Measurements from ENCODE around the gene DLEC1. TPM values are rescaled to one million over a fixed set of nuclear protein-coding genes. Genes with fewer than 3 reads are reported as not detected.

The DLEC1 gene
- polyA plus RNA-seq, 6 donors from 2014 or later = 0.09 to 0.50 (median 0.30) TPM; not detected in 2

GRCh38 chr3:38016410-38016809, 22.6 kb upstream of the DLEC1 start:
- no peak overlapping the region for H3K27ac Mint-ChIP-seq

GRCh38 chr3:38016847-38017444, 22.1 kb upstream of the DLEC1 start:
- DNase-seq = no peak
- H3K4me3 Mint-ChIP-seq = no peak overlapping the region
- peak overlapping the region in 1 of 6 donors; percentile 75 for H3K27ac Mint-ChIP-seq
- no peaks in the 10 kb centered on the region for H3K4me1 Mint-ChIP-seq
- no peaks in the 10 kb centered on the region for H3K27me3 Mint-ChIP-seq
- H3K36me3 Mint-ChIP-seq = peaks cover 0 to 22% of the 10 kb centered on the region in 2 donors
- H3K9me3 Mint-ChIP-seq = peaks cover 0 to 8% (median 7%) of the 10 kb centered on the region in 7 donors
- ATAC-seq (ENCODE audit: low read depth in 2 of 2) = no peak

More at GRCh38 chr3:38016410-38016809, 22.6 kb upstream of the DLEC1 start:
- H3K4me1 Mint-ChIP-seq = no peaks in the 10 kb centered on the region
- H3K36me3 Mint-ChIP-seq = peaks cover 0 to 22% of the 10 kb centered on the region in 2 donors
- H3K4me3 Mint-ChIP-seq = no peak overlapping the region
- no peaks in the 10 kb centered on the region for H3K27me3 Mint-ChIP-seq
- ATAC-seq (ENCODE audit: low read depth in 2 of 2) = no peak
- no peak for DNase-seq
- H3K9me3 Mint-ChIP-seq = peaks cover 0 to 8% (median 7%) of the 10 kb centered on the region in 7 donors

GRCh38 chr3:38017445-38018295, 21.3 kb upstream of the DLEC1 start:
- Mint-ChIP-seq H3K27me3 (no peaks in the 10 kb centered on the region), H3K4me3 (no peak overlapping the region), H3K36me3 (peaks cover 0 to 22% of the 10 kb centered on the region in 2 donors), H3K4me1 (no peaks in the 10 kb centered on the region), H3K9me3 (peaks cover 0 to 8% (median 7%) of the 10 kb centered on the region in 7 donors), H3K27ac (peak overlapping the region in 1 of 6 donors; percentile 69)
- ATAC-seq (ENCODE audit: low read depth in 2 of 2) (no peak), DNase-seq (no peak)

GRCh38 chr3:38018296-38019266, 20.4 kb upstream of the DLEC1 start:
- H3K27me3 Mint-ChIP-seq = no peaks in the 10 kb centered on the region
- no peak overlapping the region for H3K4me3 Mint-ChIP-seq
- DNase-seq (no peak), ATAC-seq (ENCODE audit: low read depth in 2 of 2) (no peak)
- peaks cover 1 to 6% (median 4%) of the 10 kb centered on the region in 3 donors for H3K4me1 Mint-ChIP-seq
- peaks cover 0 to 8% (median 7%) of the 10 kb centered on the region in 7 donors for H3K9me3 Mint-ChIP-seq
- peak overlapping the region in 3 of 6 donors; percentile 12 to 69 (median 62) for H3K27ac Mint-ChIP-seq
- peaks cover 0 to 22% of the 10 kb centered on the region in 2 donors for H3K36me3 Mint-ChIP-seq

- Mint-ChIP-seq H3K27ac (peak overlapping the region in 3 of 6 donors; percentile 39 to 79 (median 54)), H3K4me1 (peaks cover 8 to 15% (median 14%) of the 10 kb centered on the region in 3 donors), H3K36me3 (peaks cover 0 to 21% of the 10 kb centered on the region in 2 donors), H3K4me3 (no peak overlapping the region), H3K27me3 (no peaks in the 10 kb centered on the region), H3K9me3 (peaks cover 0 to 8% (median 7%) of the 10 kb centered on the region in 7 donors)
- DNase-seq = no peak
- no peak for ATAC-seq (ENCODE audit: low read depth in 2 of 2)
Observed at GRCh38 chr3:38019658-38020341, 19.2 kb upstream of the DLEC1 start.

GRCh38 chr3:38020342-38020726, 18.7 kb upstream of the DLEC1 start:
- Mint-ChIP-seq H3K27me3 (no peaks in the 10 kb centered on the region), H3K36me3 (peaks cover 0 to 16% of the 10 kb centered on the region in 2 donors), H3K4me1 (peaks cover 12 to 19% (median 18%) of the 10 kb centered on the region in 3 donors), H3K27ac (peak overlapping the region in 2 of 6 donors; percentile 15 to 36), H3K9me3 (peaks cover 0 to 7% (median 5%) of the 10 kb centered on the region in 7 donors), H3K4me3 (no peak overlapping the region)
- DNase-seq (no peak), ATAC-seq (ENCODE audit: low read depth in 2 of 2) (no peak)

GRCh38 chr3:38021196-38021595, 17.8 kb upstream of the DLEC1 start:
- H3K27ac Mint-ChIP-seq = peak overlapping the region in 3 of 6 donors; percentile 13 to 46 (median 40)

GRCh38 chr3:38022301-38022700, 16.7 kb upstream of the DLEC1 start:
- H3K4me3 Mint-ChIP-seq = peak overlapping the region in 1 of 8 donors; percentile 92
- peaks cover 19 to 25% (median 24%) of the 10 kb centered on the region in 3 donors for H3K4me1 Mint-ChIP-seq
- DNase-seq (no peak), ATAC-seq (ENCODE audit: low read depth in 2 of 2) (no peak)
- no peaks in the 10 kb centered on the region for H3K9me3 Mint-ChIP-seq
- H3K36me3 Mint-ChIP-seq = no peaks in the 10 kb centered on the region
- H3K27me3 Mint-ChIP-seq = no peaks in the 10 kb centered on the region
- H3K27ac Mint-ChIP-seq = peak overlapping the region in 3 of 6 donors; percentile 64 to 76 (median 65)

More at GRCh38 chr3:38021196-38021595, 17.8 kb upstream of the DLEC1 start:
- DNase-seq (no peak), ATAC-seq (ENCODE audit: low read depth in 2 of 2) (no peak)
- peaks cover 0 to 10% of the 10 kb centered on the region in 2 donors for H3K36me3 Mint-ChIP-seq
- H3K4me1 Mint-ChIP-seq = peaks cover 19 to 25% (median 24%) of the 10 kb centered on the region in 3 donors
- no peaks in the 10 kb centered on the region for H3K27me3 Mint-ChIP-seq
- peaks cover 0 to 5% (median under 1%) of the 10 kb centered on the region in 7 donors for H3K9me3 Mint-ChIP-seq
- H3K4me3 Mint-ChIP-seq = no peak overlapping the region

- ATAC-seq (ENCODE audit: low read depth in 2 of 2) = no peak
- Mint-ChIP-seq H3K27ac (peak overlapping the region in 5 of 6 donors; percentile 49 to 100 (median 94)), H3K27me3 (peaks cover 0 to 1% (median under 1%) of the 10 kb centered on the region in 3 donors), H3K4me1 (peaks cover 19 to 26% (median 24%) of the 10 kb centered on the region in 3 donors), H3K4me3 (peak overlapping the region; percentile 87 to 99 (median 99)), H3K9me3 (no peaks in the 10 kb centered on the region), H3K36me3 (no peaks in the 10 kb centered on the region)
- no peak for DNase-seq
Observed at GRCh38 chr3:38022896-38023709, 15.9 kb upstream of the DLEC1 start.

GRCh38 chr3:38026856-38027255, 12.2 kb upstream of the DLEC1 start:
- peaks cover 19 to 34% (median 31%) of the 10 kb centered on the region in 3 donors for H3K4me1 Mint-ChIP-seq
- H3K4me3 Mint-ChIP-seq = peak overlapping the region in 3 of 8 donors; percentile 44 to 84 (median 47)
- H3K36me3 Mint-ChIP-seq = peaks cover 0 to 8% of the 10 kb centered on the region in 2 donors
- ATAC-seq (ENCODE audit: low read depth in 2 of 2) (no peak), DNase-seq (no peak)
- H3K27me3 Mint-ChIP-seq = peaks cover 10 to 31% (median 24%) of the 10 kb centered on the region in 3 donors
- H3K9me3 Mint-ChIP-seq = peaks cover 0 to 2% (median 0%) of the 10 kb centered on the region in 7 donors
- H3K27ac Mint-ChIP-seq = peak overlapping the region in 1 of 6 donors; percentile 60

Measured in naive B cell (primary cell).